HG02623 (cell line): ENCODE data around the gene C1orf122.
"Not testable (repeated sequence)": the region's sequence is repeated elsewhere in the genome, so short reads cannot be mapped to it uniquely, and the experiment has no call there.

Experiments
- ATAC-seq: cut with Tn5 transposase; IDR thresholded peaks from one replicate; pipeline ENCODE4 v1.9.1; 2021; ENCODE audit warnings: moderate library complexity; ENCODE audit not compliant: unreplicated experiment

The C1orf122 gene

DNA sequence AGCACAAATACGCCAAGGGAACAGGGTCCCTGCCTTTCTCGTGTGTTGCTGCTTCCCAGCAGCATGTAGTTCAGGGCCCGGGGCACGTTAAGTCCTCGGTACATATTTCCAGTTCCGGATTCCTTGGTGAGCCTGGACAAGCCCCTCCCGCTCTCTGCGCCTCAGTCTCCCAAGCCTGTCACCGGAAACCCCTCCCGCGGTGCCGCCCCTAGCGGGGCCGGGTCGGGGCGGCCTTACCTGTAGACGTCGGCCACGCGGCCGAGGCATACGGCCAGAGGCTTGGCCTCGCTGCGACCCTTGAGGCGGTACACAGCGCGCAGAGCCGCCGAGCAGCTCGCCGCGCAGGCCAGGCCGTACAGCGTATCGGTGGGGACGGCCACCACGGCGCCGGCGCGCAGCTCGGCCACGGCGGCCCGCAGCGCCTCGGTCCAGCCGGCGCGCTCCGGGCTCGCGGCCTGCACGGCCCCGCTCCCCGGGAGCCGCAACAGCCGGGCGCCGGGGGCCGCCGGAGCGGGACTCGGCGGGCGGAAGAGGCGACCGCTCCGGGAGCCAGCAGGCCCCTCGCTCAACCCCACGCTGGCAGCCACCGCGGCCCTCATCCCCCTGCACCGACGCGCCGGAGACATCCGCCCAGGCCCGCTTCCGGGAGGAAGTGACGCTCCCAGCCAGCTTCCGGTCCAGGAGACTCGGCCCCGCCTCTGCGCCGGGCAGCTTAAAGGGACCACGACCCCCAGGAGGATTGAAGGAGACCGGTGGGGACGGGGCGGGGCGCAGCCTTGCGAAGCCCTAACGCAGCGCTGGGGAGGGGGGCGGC, at the start of gene C1orf122, which contains the start of gene YRDC:
Gene C1orf122 (plus strand): TSS at position 236 of the 814 bp plus-strand sequence. CDS start 615 bp downstream, outside the sequence.
Gene YRDC (minus strand): TSS at position 654 of the 814 bp plus-strand sequence. CDS start 28 bp downstream, at position 626.
- peak; percentile 80 for ATAC-seq

DNA sequence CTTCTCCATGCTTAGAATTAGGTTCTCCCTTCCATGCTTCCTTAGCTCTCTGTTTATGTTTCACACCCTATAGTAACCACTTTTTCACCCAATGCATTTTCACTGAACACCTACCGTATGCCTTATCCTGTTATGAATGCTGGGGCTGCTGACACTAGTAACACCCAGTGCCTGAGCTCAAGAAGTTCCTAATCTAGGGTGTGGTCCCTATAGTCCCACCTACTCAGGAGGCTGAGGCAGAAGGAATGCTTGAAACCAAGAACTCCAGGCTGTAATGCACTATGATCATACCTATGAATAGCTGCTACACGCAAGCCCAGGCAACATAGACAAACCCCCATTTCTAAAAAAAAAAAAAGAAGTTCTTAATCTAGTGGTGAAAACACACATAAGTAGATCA, 48.1 kb upstream of the C1orf122 start:
- no peak for ATAC-seq

DNA sequence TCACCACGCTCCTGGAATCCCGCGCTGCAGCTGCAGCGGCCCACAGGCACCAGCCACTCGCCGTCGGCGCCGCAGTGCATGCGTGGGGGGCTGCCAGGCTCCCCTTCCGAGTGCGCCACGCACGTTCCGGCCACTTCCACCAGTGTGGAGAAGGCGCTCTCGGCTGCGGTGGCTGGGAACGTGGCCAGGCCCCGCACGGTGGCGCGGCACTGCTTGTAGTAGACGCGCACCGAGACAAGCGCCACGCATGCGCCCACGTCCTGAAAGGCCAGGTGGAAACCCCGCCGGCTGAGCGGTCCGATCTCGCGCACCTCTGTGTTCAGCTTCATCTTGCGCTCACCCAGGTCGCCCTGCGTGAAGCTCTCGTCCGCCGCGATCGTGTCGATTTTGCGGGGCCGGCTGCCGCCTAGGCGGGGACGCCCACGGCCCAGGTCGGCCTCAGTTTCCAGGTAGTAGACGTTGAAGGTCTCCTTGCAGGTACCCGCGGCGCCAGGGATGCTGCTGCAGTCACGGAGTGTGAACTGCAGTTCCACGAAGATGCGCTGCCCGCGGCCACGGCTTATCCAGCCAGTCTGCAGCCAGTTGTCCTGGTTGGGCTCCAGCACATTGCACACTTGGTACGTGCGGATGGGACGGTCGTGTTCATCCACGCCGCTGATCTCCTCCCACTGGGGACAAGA, 46.0 kb upstream of the C1orf122 start:
- no peak for ATAC-seq

DNA sequence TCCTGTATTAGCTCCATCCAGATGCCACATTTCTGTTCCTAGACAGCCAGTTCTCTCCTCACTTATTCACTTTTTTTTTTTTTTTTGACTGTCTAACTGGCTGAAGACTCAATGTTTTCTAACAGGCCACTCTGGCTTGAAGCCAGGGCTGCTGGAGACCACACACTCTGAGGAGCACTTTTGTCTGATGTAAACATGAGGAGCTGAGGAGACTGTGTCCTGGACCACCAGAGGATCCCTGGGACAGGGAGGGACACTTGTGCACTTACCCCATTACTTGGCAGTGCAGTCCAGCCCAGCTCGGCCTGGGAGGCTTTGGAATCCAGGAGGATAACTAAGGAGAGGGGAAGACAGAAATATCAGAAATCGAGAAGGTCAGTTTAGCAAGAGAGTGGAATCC, 45.1 kb upstream of the C1orf122 start:
- no peak for ATAC-seq

DNA sequence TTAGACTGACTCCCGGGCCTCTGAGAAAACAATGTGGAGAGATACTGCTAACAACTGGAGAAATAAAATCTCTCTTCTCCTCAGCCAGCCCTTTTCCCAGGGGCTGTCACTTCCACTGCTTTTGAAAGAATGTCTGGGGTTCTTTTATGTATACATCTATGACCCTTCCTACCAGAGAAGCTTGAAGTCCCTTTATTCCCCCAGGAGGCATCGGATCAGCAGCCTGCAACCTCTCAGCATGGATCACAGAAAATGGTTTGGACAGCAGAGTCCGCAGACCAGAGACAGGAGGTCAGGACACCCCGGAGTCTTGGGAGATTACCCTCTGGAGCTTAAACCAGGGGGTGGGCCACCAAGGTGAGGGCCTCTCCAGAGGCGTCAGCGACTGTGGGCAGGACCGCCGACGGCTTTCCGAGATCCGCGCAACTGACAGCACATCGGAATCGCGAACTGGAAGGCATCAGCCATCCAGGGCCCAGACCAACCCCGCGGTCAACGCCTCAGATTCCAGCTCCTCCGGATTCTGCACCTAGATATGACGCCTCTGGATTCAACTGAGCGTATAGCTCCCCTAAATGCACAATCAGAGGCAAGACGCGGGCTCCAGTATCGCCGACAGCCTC, 43.7 kb upstream of the C1orf122 start:
- no peak for ATAC-seq

DNA sequence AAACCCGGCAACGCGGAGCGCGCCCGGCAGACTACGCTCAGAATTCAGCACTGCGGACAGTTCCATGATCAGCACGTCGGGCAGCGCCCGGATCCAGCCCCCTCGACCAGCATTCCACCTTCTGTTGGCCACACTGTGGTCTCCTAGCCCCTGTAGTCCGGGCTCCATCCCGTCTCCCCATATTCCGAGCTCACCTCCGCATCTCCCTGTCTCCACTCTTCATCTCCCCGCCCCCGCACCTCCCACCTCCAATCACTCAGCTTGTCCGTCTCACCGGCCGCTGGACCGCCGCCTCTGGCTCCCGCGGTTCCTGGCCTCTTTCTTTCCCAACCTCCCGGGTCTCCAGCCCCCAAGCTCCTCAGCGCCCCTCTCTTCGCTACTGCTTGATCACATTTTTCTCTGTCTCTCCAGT, 43.2 kb upstream of the C1orf122 start:
- no peak for ATAC-seq

DNA sequence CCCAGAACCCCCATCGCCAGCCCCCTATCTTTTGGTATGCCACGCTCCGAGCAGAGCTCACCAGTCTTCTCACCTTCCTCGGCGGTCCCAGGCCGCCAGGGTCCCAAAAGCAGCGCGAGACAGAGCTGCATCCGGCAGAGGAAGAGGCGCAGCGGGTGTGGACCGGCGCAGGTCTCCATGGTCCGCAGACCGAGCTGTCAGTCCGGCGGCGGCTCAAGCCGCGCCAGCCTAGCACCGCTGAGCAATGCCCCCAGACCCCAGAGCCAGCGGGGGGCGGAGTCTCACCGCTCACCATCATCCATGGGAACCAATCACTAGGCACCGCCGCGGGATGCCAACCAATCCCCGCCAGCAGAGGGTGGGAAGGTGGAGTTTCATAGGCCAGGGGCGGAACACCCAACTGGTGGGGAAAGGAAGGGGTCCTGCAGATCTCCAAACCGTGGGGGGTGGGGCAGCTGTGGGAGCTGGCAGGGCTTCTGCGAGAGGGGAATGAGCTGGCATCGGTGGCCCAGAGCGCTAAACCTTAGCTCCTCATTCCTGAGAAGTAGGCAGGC, 42.6 kb upstream of the C1orf122 start, which contains the start of gene EPHA10:
Gene EPHA10 (minus strand): TSS at position 233 of the 554 bp plus-strand sequence. CDS start 54 bp downstream, at position 179.
- ATAC-seq, result no peak

DNA sequence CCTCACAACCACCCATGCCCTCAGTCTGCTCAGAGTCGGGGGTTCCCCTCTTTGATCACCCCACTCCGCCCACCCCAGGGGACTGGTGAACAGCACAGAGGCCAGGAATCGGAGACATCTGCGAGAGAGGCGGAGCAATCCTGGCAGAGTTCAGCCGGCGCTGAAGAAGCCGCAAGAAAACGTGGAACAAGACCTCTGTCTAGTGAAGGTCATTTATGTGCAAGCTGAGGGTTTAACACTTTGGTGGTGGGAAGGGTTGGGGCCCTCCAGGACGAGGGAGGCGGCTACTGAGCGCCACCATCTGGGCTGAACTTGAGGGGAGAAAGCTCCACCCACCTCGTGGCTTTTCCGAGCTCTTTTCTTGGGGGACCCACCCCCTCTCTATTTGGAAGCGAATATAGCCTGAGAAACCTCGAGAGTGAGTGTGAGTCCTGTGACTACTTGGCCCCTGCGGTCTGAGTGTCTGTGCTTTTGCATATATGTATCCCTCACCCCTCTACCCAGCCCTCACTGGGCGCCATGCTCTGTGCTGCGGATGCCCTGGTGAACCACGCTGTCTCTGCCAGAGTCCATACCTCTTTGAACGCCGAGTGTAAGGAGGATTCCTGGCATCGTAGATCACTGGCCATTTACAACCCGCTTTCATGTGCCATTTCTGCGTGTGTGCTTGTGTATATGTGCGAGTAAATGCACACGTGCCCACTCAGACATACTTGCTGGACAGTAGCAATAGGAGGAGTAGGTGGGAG, 41.5 kb upstream of the C1orf122 start:
- no peak for ATAC-seq

DNA sequence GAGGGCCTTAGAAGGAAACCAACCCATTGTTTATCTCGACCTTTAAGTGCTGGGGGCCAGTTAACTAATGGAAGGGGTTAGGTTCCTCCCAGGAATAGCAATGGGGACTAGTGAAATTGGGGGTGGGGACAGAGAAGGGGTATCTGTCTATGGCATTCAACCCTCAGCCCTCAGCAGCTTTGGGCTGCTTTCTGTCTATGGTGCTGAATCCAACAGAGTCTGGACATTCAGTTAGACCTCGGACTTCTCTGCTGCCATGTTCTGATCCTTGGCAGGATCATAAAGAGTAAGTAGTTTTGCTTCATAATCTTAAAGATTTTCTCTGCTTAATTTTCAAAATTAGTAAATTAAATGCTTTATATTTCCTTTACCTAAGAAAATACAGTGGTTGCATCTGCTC, 40.1 kb upstream of the C1orf122 start:
- ATAC-seq, result no peak

DNA sequence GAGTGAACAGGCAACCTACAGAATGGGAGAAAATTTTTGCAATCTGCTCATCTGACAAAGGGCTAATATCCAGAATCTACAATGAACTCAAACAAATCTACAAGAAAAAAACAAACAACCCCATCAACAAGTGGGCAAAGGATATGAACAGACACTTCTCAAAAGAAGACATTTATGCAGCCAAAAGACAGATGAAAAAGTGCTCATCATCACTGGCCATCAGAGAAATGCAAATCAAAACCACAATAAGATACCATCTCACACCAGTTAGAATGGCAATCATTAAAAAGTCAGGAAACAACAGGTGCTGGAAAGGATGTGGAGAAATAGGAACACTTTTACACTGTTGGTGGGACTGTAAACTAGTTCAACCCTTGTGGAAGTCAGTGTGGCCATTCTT, 36.1 kb upstream of the C1orf122 start:
- ATAC-seq, result not testable (repeated sequence)

DNA sequence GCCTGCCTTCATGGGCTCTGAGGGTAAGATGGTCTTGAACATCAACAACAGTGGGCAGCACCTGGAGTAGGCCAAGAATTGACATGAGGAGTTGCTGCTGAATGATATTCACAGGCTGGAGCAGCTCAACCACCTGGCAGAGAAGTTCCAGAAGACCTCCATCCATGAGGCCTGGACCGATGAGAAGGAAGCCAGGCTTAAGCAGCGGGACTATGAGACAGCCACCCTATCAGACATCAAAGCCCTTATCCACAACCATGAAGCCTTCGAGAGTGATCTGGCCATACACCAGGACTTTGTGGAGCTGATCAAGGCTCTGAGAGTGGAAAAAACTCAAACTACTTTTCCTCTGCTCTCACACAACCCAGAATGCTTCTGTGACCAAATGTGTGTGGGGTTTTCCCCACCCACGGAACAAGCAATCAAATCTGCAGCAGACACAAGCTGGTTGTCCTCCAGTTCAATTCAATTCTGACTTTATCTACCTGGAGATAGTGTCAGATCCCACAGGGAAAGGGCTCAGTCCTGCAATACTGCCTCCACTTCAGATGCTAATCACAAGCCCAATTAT, 30.6 kb upstream of the C1orf122 start:
- no peak for ATAC-seq

DNA sequence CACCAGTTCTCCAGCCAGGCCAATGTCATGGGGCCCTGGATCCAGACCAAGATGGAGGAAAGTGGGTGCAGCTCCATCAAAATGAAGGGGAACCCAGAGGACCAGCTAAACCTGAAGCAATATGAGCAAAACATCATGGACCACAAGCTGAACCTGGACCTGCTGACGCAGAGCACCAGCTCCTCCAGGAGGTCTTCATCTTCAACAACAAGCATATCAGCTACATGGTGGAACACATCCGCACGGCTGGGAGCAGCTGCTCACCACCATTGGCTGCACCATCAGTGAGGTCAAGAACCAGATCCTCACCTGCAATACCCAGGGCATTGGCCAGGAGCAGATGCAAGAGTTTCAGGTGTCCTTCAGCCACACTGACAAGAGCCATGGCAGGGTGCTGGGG, 28.9 kb upstream of the C1orf122 start:
- no peak for ATAC-seq

DNA sequence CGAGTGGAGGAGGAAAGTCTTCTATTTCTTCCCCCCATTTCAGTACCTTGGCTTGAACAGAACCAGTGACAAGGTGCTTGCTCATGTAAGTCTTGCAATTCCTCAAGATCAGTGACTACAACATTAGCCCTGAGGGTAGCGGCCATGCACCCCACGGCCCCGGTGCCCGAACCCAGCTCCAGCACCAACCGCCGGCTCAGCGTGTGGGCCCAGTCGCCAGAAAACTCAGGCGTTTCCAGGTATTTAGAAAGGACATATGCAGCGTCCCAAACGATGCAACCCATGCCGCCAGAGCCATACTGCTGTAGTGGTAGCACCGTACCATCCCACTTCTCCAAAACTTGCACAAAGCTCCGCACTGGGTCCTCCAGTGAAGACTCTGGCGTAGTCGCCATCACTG, 25.1 kb upstream of the C1orf122 start:
- ATAC-seq, result no peak

DNA sequence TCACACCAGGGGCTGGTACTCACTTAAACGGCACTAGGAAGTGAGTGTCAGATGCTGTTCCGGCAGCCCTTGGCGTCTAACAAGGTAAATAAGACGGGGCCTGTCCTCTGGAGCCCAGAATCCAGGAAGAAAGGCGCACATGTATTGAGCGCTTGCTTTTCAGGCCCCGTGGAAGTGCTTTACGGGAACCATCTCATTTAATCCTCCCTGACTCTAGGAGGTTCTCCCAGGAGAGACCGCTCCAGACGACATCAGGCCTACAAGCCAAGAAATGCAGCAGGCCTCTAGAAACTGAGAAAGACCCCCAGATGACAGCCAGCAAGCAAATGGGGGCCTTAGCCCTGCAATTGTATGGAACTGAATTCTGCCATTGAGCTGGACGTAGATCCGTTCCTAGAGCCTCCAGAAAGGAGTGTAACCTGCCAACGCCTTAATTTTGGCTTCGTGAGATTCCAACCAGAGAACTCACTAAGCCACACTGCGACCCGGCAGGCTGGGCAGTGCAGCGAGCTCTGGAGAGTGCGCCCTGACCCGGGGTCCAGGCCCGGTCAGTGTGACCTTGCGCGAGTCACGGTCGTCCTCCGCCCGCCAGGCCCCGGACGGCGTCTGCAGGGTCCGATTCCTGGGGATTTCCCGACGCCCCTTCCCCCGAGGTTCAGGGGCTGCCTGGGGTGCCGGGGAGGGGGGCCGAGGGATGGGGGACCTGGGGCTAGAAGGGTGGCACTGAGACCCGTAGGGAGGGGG, 14.5 kb upstream of the C1orf122 start:
- ATAC-seq, result no peak

DNA sequence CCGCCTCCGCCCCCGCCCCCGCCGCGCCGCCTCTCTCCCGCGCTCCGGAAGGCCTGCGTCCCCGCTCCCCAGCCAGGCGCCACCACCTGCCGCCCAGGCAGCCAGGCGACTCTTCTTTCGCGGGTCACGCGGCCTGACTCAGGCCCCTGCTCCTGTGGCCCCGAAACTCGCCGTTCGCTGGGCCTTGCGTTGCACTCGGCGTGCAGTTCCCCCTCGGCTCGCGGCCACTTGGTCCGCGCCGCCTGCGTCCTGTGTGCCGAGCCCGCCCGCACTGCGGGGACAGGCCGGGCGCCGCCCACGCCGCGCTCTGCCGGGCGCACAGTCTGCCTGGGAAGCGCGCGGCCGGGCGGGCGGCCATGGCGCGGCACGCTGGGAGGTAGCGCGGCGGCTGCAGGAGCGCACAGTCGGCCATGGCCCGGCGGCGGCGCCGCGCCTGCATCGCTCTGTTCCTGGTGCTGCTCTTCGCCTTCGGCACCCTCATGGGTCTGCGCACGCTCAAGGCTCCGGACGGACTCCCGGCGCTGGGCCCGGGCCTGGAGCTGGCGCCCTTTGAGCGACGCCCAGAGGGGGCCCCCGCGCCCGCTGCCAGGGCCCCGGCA, 13.7 kb upstream of the C1orf122 start, which contains the start of gene MANEAL:
Gene MANEAL (plus strand): TSS at position 75 of the 599 bp plus-strand sequence. CDS start 336 bp downstream, at position 411.
- peak; percentile 50 for ATAC-seq

DNA sequence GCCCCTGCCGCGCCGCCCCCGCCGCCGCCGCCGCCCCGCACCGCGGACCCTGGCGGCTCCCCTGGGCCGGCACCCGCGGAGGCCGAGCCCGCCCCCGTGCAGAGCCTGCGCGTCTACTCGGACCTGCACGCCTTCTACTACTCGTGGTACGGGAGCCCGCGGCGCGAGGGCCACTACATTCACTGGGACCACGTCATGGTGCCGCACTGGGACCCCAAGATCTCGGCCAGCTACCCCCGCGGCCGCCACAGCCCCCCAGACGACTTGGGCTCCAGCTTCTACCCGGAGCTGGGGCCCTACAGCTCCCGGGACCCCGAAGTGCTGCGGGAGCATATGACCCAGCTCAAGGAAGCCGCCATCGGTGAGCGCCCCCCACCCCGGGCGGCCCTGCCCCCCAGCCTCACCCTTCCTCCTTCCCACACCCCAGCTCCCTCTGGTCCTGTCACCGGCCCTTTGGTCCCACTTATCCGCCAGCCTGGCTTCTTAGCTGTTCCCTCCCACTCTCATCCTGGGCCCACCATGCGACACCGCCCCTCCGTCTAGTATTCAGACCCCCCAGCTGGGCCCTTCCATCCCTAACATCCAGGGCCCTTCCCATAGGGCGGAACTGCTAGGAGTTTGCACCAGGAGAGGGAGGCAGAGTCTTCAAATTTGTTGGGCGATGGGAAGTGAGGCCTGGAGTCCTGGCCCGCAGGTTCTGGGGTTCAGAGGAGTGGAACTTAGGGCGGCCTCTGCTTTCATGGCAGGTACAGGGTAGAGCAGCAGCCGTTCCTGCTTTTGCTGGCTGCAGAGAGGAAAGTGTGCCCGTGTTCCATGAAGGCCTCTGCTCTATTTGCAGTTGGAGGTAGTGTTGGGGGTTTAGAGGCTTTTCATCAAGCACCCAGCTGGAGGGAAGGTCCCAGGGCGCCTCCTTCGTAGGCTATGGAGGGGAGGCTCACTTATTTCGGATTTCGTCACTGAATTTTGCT, 12.9 kb upstream of the C1orf122 start:
- no peak for ATAC-seq

DNA sequence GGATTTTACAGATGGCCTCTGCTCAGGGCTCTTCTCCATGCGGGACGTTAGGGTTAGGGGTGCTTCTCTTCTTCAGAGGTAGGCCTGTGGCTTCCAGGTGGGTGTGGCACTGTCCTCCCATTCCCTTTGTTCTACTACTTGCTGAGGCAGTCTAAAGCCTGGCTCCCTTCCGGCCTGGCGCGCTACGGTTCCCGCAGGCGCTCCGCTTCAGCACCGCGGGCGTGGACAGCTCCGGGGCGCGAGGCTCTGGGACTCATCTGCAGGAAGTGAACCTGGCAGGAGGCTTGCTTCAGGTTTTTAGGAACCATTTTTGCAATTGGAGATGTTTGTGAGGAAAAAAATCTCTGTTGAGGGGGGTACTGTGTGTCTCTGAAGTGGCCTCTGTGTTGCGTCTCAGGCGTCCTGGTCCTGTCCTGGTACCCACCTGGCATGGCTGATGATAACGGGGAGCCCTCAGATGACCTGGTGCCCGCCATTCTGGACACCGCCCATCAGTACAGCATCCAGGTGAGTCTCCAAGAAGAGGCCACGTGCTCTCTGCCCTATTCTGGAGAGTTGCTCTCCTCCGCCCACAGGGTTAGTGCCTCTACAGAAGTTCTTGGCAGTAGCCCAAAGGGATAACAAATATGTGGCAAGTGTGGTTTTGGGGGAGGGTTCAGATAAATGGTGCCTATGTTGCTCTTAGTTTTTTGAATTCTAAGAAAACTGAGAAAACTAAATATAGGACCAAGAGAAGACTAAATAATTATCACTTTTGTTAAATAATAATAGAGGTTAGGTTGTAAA, 12.1 kb upstream of the C1orf122 start:
- ATAC-seq, result no peak
